ENCODE results near the gene NRF1.
"Not testable (repeated sequence)": the region's sequence is repeated elsewhere in the genome, so short reads cannot be mapped to it uniquely, and the experiment has no call there.

NRF1 gene

DNA sequence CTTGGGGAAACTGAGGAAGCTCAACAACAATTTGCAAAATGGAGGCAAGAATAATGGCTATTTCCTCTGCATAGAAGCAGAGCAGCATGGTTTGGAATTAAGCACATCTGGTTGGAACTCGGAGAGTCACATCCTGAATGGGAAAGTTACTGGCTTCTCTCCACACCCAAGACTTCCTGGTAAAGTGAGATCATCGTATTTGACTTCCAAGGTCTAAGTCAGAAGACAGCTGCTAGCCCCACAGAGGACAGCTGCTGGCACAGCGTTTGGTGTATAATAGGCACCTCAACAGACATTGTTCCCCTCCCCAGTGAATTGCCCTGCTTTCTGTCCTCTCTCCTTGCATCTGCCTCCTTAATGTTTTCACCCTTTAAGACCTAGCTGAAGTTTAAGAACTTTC, 37.0 kb upstream of the NRF1 start:
- TF ChIP-seq ZFX (IDR thresholded peaks at IDR 0.05) (no peak), CTCF (conservative IDR thresholded peaks at IDR 0.05) (no peak)
- H3K27ac ChIP-seq = no peak overlapping the region

DNA sequence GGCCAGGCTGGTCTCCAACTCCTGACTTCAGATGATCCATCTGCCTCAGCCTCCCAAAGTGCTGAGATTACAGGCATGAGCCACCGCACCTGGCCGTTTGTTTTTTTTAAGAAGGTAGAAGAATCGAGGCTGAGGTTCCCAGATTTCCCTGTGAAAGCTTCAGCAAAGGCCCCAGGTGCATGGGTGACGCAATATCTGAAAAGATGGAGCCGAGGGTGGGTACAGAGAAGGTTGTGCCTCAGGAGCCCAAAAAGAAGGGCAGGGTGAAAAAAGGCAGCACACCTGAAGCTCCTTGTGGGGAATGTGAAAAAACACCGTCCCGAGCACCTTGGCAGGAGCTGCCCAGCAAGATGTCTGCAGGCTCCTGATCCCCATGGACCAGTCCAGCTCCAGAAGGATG, 35.8 kb upstream of the NRF1 start:
- no peak for TF ChIP-seq ZFX (IDR thresholded peaks at IDR 0.05)
- TF ChIP-seq CTCF (conservative IDR thresholded peaks at IDR 0.05) = no peak
- H3K27ac ChIP-seq = no peak overlapping the region

DNA sequence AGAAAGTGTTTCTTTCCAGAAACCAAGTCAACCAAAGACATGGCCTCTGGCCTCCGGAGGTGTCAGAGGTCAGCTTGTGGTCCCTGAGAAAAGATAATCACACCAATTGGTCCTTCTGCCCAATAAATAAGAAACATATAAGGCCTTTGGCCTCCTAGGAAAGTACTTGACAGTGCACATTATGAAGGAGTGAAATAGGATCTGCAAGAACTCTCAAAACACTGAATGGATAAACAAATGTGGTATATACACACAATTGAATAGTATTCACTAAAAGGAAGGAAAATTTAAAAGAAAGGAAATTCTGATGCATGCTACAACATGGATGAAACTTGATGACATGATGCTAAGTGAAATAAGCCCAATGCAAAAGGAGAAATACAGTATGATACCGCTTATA, 35.4 kb upstream of the NRF1 start:
- no peak for TF ChIP-seq ZFX (IDR thresholded peaks at IDR 0.05)
- no peak for TF ChIP-seq CTCF (conservative IDR thresholded peaks at IDR 0.05)
- no peak overlapping the region for H3K27ac ChIP-seq

GRCh38 chr7:129578829-129579228, 32.7 kb upstream of the NRF1 start:
- H3K27ac ChIP-seq = no peak overlapping the region
- no peak for TF ChIP-seq CTCF (conservative IDR thresholded peaks at IDR 0.05)
- TF ChIP-seq ZFX (IDR thresholded peaks at IDR 0.05) = no peak

GRCh38 chr7:129586179-129586578, 25.3 kb upstream of the NRF1 start:
- H3K27ac ChIP-seq = not testable (repeated sequence)

DNA sequence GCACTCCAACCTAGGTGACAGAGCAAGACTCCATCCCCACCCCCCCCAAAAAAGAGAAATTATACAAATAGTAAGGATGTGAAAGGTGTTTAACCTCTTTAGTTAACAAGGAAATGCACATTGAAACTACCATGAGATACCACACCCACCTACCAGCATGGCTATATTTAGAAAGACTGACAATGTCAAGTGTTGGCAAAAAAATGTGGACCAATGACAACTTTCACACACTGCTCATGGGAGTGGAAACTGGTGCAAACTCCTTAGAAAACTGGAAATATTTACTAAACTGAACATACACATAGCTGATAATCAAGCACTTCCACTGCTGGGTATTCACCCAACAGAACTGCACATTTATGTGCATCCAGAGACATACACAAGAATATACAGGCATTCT, 23.3 kb upstream of the NRF1 start:
- no peak overlapping the region for H3K27ac ChIP-seq
- TF ChIP-seq ZFX (IDR thresholded peaks at IDR 0.05) (no peak), CTCF (conservative IDR thresholded peaks at IDR 0.05) (no peak)

DNA sequence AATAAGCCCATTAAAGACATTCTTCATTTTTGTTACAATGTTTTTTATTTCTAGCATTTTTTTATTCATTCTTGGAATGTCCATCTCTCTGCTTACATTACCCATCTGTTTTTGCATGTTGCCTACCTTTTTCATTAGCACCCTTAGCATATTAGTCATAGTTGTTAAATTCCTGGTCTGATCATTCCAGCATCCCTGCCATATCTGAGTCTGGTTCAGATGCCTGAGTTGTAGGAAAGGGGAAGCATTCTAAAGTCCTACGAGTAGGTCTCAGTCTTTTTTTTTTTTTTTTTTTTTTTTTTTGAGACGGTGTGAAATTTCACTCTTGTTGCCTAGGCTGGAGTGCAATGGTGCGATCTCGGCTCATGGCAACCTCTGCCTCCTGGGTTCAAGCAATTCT, 19.7 kb upstream of the NRF1 start:
- H3K27ac ChIP-seq = no peak overlapping the region
- TF ChIP-seq ZFX (IDR thresholded peaks at IDR 0.05) (no peak), CTCF (conservative IDR thresholded peaks at IDR 0.05) (no peak)

- H3K27ac ChIP-seq = not testable (repeated sequence)
Measured at GRCh38 chr7:129596386-129596785, 15.1 kb upstream of the NRF1 start.

DNA sequence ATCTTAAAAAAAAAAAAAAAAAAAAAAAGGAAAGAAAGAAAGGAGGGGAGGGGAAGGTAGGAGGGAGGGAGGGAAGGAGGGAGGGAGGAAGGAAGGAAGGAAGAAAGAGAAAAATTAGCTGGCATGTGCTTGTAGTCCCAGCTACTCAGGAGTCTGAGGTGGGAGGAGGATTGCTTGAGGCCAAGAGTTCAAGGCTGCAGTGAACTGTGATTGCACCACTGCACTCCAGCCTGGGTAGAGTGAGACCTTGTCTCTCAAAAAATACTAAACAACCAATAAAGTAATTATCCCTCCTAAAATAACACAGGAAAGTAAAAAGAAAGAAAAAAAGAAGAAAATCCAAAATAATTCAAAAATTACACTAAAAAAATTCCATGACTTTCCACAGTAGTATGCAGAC, 13.8 kb upstream of the NRF1 start:
- H3K27ac ChIP-seq = no peak overlapping the region
- TF ChIP-seq ZFX (IDR thresholded peaks at IDR 0.05) (no peak), CTCF (conservative IDR thresholded peaks at IDR 0.05) (no peak)
